ENCODE data around the gene ENGASE.

- TF ChIP-seq POLR2A (IDR thresholded peaks at IDR 0.05) (no peak), CTCF (IDR thresholded peaks at IDR 0.05) (no peak)
Observed at GRCh38 chr17:79102214-79102613, 27.6 kb downstream of the ENGASE start.

All from body of pancreas (tissue), 4 donors.